Left ventricle myocardium inferior (tissue), 1 donor: Measurements from ENCODE around the gene IL17C. TPM values are rescaled to one million over a fixed set of nuclear protein-coding genes. Genes with fewer than 3 reads are reported as not detected.

Experiments
- DNase-seq: peaks from one replicate; pipeline ENCODE4 v3.0.0-alpha.2; 2020
- H3K27ac ChIP-seq: fragments of 200-600 bp; replicated peaks from 2 replicates; pipeline ENCODE4 v1.8.0; 2021
- H3K27me3 ChIP-seq: fragments of 200-600 bp; 2 replicates; pipeline ENCODE4 v1.8.0; 2021; ENCODE audit warnings: low read depth
- H3K36me3 ChIP-seq: fragments of 200-600 bp; 2 replicates; pipeline ENCODE4 v1.8.0; 2021
- H3K4me1 ChIP-seq: fragments of 200-600 bp; 2 replicates; pipeline ENCODE4 v1.8.0; 2021
- H3K4me3 ChIP-seq: fragments of 200-600 bp; 2 replicates; pipeline ENCODE4 v1.8.0; 2021; ENCODE audit warnings: mild to moderate bottlenecking, moderate library complexity
- H3K9me3 ChIP-seq: fragments of 200-600 bp; replicated peaks from 2 replicates; pipeline ENCODE4 v1.8.0; 2021
- CTCF ChIP-seq: fragments of 200-600 bp; IDR thresholded peaks from 2 replicates; pipeline ENCODE4 v1.8.0; 2021; ENCODE audit warnings: antibody characterized with exemption, mild to moderate bottlenecking, borderline replicate concordance
- intact Hi-C: fragments of 100-400 bp; cut with micrococcal nuclease; formaldehyde crosslinking; loops from one replicate; pipeline ENCODE4 v1.11.0; 2022
- total RNA-seq: library from RNA; stranded (reverse); fragmentation: NEBNext Ultra II Directional; extraction: Animal tissue kit (Norgen Biotek cat#: 25700); gene quantifications from one replicate; pipeline ENCODE4 v1.2.1, GENCODE V29; 2021
- donor health status: DM: no; HTN: yes; CAD: no; lungs with severe emphysema.

IL17C gene
- total RNA-seq, 1 donor from 2014 or later, result not detected

- H3K27ac ChIP-seq, result no peak overlapping the region
- H3K27me3 ChIP-seq, result no peaks in the 10 kb centered on the region
- no peaks in the 10 kb centered on the region for H3K9me3 ChIP-seq
- H3K36me3 ChIP-seq, result peaks cover 33% of the 10 kb centered on the region
- DNase-seq, result no peak
- H3K4me3 ChIP-seq, result no peak overlapping the region
- TF ChIP-seq CTCF, result no peak
- peaks cover 30% of the 10 kb centered on the region for H3K4me1 ChIP-seq
- intact Hi-C loops, result no loop called here
These were observed 14.7 kb downstream of the IL17C start for GRCh38 chr16:88653101-88653500.

DNA sequence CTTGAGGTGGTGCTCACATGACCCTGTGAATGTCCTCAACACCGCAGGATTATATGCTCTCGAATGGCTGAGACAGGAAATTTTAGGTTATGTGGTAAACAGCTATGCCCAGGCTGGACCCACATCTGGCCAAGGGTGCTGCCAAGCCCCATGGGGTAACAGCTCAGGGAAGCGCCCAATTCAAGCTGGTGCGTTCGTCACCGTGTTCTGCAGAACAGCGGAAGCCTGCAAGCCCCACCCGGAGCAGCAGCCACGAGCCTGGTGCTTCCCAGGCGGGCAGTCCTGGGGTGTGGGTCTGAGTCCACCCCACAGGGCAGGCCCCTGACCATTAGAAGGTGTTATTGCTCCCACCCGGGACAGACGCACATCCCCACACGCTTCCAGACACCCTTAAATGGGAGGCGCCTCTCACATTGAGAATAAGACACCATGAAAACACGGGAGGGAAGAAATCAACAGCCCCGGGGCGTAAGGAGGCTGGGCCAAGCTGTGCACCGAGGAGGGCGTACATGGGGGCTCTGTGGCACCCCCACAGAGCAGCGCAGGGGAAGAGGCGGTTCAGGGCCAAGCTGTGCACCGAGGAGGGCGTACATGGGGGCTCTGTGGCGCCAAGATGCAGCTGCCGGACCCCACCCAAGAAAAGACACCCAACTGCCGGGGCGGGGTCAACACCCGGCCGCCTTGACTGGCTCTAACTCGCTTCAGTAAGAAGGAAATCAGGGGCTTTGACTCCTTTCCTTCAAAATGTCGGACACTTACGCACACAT, 15.4 kb downstream of the IL17C start:
- intact Hi-C loops, result no loop called here
- Histone ChIP-seq H3K9me3 (no peaks in the 10 kb centered on the region), H3K4me3 (no peak overlapping the region), H3K27ac (no peak overlapping the region), H3K36me3 (peaks cover 36% of the 10 kb centered on the region), H3K27me3 (no peaks in the 10 kb centered on the region), H3K4me1 (peaks cover 30% of the 10 kb centered on the region)
- DNase-seq, result no peak
- no peak for TF ChIP-seq CTCF

GRCh38 chr16:88654363-88655052, 16.1 kb downstream of the IL17C start:
- intact Hi-C loops, result no loop called here
- Histone ChIP-seq H3K27me3 (no peaks in the 10 kb centered on the region), H3K4me1 (peaks cover 25% of the 10 kb centered on the region), H3K9me3 (no peaks in the 10 kb centered on the region), H3K4me3 (no peak overlapping the region), H3K36me3 (peaks cover 36% of the 10 kb centered on the region), H3K27ac (no peak overlapping the region)
- no peak for TF ChIP-seq CTCF
- DNase-seq, result no peak

- intact Hi-C loops, result no loop called here
- no peak for DNase-seq
- no peak for TF ChIP-seq CTCF
- no peaks in the 10 kb centered on the region for H3K27me3 ChIP-seq
- peaks cover 18% of the 10 kb centered on the region for H3K4me1 ChIP-seq
- H3K9me3 ChIP-seq, result no peaks in the 10 kb centered on the region
- no peak overlapping the region for H3K27ac ChIP-seq
- H3K36me3 ChIP-seq, result peaks cover 36% of the 10 kb centered on the region
- no peak overlapping the region for H3K4me3 ChIP-seq
These were observed 16.8 kb downstream of the IL17C start for GRCh38 chr16:88655053-88655732.

GRCh38 chr16:88655733-88656281, 17.4 kb downstream of the IL17C start:
- Histone ChIP-seq H3K27ac (no peak overlapping the region), H3K4me1 (peaks cover 12% of the 10 kb centered on the region), H3K4me3 (no peak overlapping the region), H3K9me3 (no peaks in the 10 kb centered on the region), H3K36me3 (peaks cover 36% of the 10 kb centered on the region), H3K27me3 (no peaks in the 10 kb centered on the region)
- intact Hi-C loops, result no loop called here
- no peak for DNase-seq
- TF ChIP-seq CTCF, result no peak
